ENCODE data around the gene KCNMA1. TPM values are rescaled to one million over a fixed set of nuclear protein-coding genes. Genes with fewer than 3 reads are reported as not detected.

KCNMA1 gene
- total RNA-seq, 1 experiment from 2014 or later: 0.49 TPM

DNA sequence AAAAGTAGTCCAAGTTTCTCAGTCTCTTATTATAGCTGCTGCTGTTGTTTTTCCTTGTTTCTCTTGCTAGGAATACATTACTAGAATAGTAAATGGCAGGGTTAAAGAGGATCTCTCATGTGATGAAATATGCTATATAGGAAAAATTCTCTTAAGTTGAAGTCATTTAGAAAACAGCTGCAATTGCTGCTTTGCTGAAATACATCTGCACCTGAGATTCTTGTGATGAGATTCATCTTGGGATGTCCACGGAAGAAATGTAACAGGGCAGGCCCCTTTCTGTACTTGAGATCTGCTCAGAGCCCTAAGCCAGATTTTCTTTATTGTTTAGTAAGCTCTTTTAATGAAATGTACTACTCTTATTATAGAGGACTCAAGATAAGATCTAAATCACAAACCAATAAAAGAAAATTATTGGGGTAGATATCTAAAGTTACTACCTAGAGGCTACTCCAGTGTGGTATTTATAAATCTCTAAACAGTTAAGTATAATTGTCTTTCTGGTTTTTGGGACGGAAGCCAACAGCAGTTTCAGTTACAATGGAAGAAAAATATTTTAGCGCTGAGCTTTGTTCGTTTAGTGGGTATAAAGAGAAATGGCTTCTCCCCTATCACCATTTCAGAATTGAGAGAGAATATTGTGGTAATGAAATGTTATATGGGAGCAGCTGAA lies 701.5 kb downstream of the KCNMA1 start:
- no peak overlapping the region for H3K4me2 ChIP-seq (ENCODE audit: low read length)
- no peak overlapping the region for H2AFZ ChIP-seq (ENCODE audit: low read depth, low read length, poor library complexity, severe bottlenecking)
- ChIA-PET POLR2A (no interaction called here), CTCF (no interaction called here), RAD21 (ENCODE audit: low non-redundant PET in 1 of 2, low total read pairs in 2 of 2, uncharacterized antibody in 2 of 2, unreplicated experiment in 2 of 2) (no interaction called here)
- no peak overlapping the region for H3K4me3 ChIP-seq (replicated peaks in 1 of 2; ENCODE audit: low read depth in 1 of 2, low read length in 2 of 2)
- intact Hi-C loops (cut with micrococcal nuclease): no loop called here
- H3K9me2 ChIP-seq (ENCODE audit: insufficient read depth): no peaks in the 10 kb centered on the region
- H3K4me1 ChIP-seq (ENCODE audit: control insufficient read depth in 1 of 2, insufficient read depth in 2 of 2, low read length in 2 of 2): no peaks in the 10 kb centered on the region
- DNase-seq (ENCODE audit: low read depth, low spot score): no peak
- no peaks in the 10 kb centered on the region for H3K9me3 ChIP-seq (ENCODE audit: control insufficient read depth in 1 of 2, insufficient read depth in 1 of 2, low read depth in 1 of 2, low read length in 2 of 2)
- no peaks in the 10 kb centered on the region for H3K79me2 ChIP-seq (ENCODE audit: insufficient read depth, low read length)
- H3K36me3 ChIP-seq (ENCODE audit: control insufficient read depth in 1 of 2, insufficient read depth in 2 of 2, low read length in 2 of 2): no peaks in the 10 kb centered on the region
- H3K9ac ChIP-seq (ENCODE audit: low read length): no peak overlapping the region
- TF ChIP-seq JUND (IDR thresholded peaks at IDR 0.05): no peak
- ATAC-seq: no peak
- no TSS peak for BruUV-seq (replicated peaks)
- H4K20me1 ChIP-seq (ENCODE audit: insufficient read depth): no peaks in the 10 kb centered on the region
- peaks cover 20% of the 10 kb centered on the region for H3K27me3 ChIP-seq (ENCODE audit: insufficient read depth, low read length)
- H3K27ac ChIP-seq (ENCODE audit: low read depth, low read length): no peak overlapping the region

DNA sequence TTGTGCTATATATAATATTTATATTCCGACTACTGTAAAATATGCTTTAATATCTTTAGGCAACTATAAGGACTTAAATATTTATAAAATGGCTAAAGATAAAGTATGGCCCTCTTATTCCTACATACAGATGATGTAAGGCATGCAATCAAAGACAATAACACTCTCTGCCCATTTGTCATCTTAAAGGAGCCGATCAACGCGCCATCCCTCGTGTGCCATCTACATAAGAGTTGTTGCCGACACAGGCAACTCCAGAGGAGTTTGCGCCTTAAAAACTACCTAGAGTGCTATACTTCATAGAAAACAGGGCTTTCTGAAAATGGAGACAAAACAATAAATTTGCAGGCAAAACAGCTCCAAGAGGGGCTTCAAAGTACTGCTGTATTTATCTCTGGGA lies 709.0 kb downstream of the KCNMA1 start:
- ChIA-PET CTCF (no interaction called here), POLR2A (no interaction called here), RAD21 (ENCODE audit: low non-redundant PET in 1 of 2, low total read pairs in 2 of 2, uncharacterized antibody in 2 of 2, unreplicated experiment in 2 of 2) (no interaction called here)
- H3K9me3 ChIP-seq (ENCODE audit: control insufficient read depth in 1 of 2, insufficient read depth in 1 of 2, low read depth in 1 of 2, low read length in 2 of 2): no peaks in the 10 kb centered on the region
- TF ChIP-seq EZH2phosphoT487 (IDR thresholded peaks at IDR 0.05; ENCODE audit: borderline replicate concordance): no peak
- TF ChIP-seq POLR2A (IDR thresholded peaks at IDR 0.05; ENCODE audit: borderline replicate concordance, extremely low read depth, insufficient read depth, insufficient read length): no peak
- no peak for TF ChIP-seq EZH2 (IDR thresholded peaks at IDR 0.05)
- TF ChIP-seq ZFX (IDR thresholded peaks at IDR 0.05): no peak
- no peak for TF ChIP-seq POLR2AphosphoS5 (IDR thresholded peaks at IDR 0.05; ENCODE audit: low read depth, low read length)
- TF ChIP-seq SP1 (IDR thresholded peaks at IDR 0.05; ENCODE audit: low read depth): no peak
- TF ChIP-seq ELF1 (IDR thresholded peaks at IDR 0.05; ENCODE audit: borderline replicate concordance, low read depth): no peak
- no peak for TF ChIP-seq TCF7L2 (IDR thresholded peaks at IDR 0.05; ENCODE audit: borderline replicate concordance, extremely low read depth, insufficient read depth, insufficient read length)
- no peak for TF ChIP-seq EGR1 (IDR thresholded peaks at IDR 0.05; ENCODE audit: low read depth)
- TF ChIP-seq ZNF274 (IDR thresholded peaks at IDR 0.05; ENCODE audit: low read depth, low read length): no peak
- intact Hi-C loops (cut with micrococcal nuclease): no loop called here
- no peak overlapping the region for H3K9ac ChIP-seq (ENCODE audit: low read length)
- BruUV-seq (replicated peaks): no TSS peak
- no peak overlapping the region for H2AFZ ChIP-seq (ENCODE audit: low read depth, low read length, poor library complexity, severe bottlenecking)
- H3K79me2 ChIP-seq (ENCODE audit: insufficient read depth, low read length): no peaks in the 10 kb centered on the region
- no peak overlapping the region for H3K27ac ChIP-seq (ENCODE audit: low read depth, low read length)
- 0 out of 2 replicates have a peak, but pooled peaks cover 5% of the 10 kb centered on the region for H3K27me3 ChIP-seq (ENCODE audit: insufficient read depth, low read length)
- H3K4me1 ChIP-seq (ENCODE audit: control insufficient read depth in 1 of 2, insufficient read depth in 2 of 2, low read length in 2 of 2): no peaks in the 10 kb centered on the region
- ATAC-seq (no peak), DNase-seq (ENCODE audit: low read depth, low spot score) (no peak)
- H3K4me2 ChIP-seq (ENCODE audit: low read length): no peak overlapping the region
- H4K20me1 ChIP-seq (ENCODE audit: insufficient read depth): no peaks in the 10 kb centered on the region
- no peaks in the 10 kb centered on the region for H3K36me3 ChIP-seq (ENCODE audit: control insufficient read depth in 1 of 2, insufficient read depth in 2 of 2, low read length in 2 of 2)
- no peaks in the 10 kb centered on the region for H3K9me2 ChIP-seq (ENCODE audit: insufficient read depth)
- H3K4me3 ChIP-seq (replicated peaks in 1 of 2; ENCODE audit: low read depth in 1 of 2, low read length in 2 of 2): no peak overlapping the region

Data from HCT116 (cell line).